GM12878 (cell line): ENCODE results near the gene TRIM54. TPM values are rescaled to one million over a fixed set of nuclear protein-coding genes. Genes with fewer than 3 reads are reported as not detected.

ENCODE experiments used
- ATAC-seq: fragments of 200-7000 bp; cut with Tn5 transposase; 3 replicates; pipeline ENCODE4 v1.9.1; 2020; ENCODE audit warnings: mild to moderate bottlenecking, moderate library complexity
- BruUV-seq: library from RNA; stranded (reverse); fragments of 400-500 nt; replicated peaks from 2 replicates; lab custom pipeline; 2021; lab: Mats Ljungman, UMichigan
- CTCF ChIA-PET: fragments of 300-600 bp; sonication (Branson Sonifier 250); formaldehyde crosslinking; extraction: SDS; loops from one replicate; lab custom pipeline; 2021; ENCODE audit warnings: inconsistent platforms; lab: Yijun Ruan, JAX
- POLR2A ChIA-PET: fragments of 350-600 bp; formaldehyde crosslinking; extraction: SDS; loops from one replicate; lab custom pipeline; 2021; ENCODE audit warnings: inconsistent platforms; lab: Charles Lee
- RAD21 ChIA-PET: fragments of 300-600 bp; sonication (Branson Sonifier 250); formaldehyde crosslinking; loops from one replicate; lab custom pipeline; 2023; ENCODE audit warnings: antibody characterized with exemption; ENCODE audit not compliant: unreplicated experiment; lab: Charles Lee
- SMC1A ChIA-PET: fragments of 300-600 bp; sonication (Branson Sonifier 250); formaldehyde crosslinking; loops from one replicate; lab custom pipeline; 2023; ENCODE audit not compliant: unreplicated experiment, uncharacterized antibody; lab: Charles Lee
- DNase-seq: peaks from one replicate; pipeline ENCODE4 v3.0.0-alpha.2; 2011; ENCODE audit warnings: low read depth, low spot score
- FAIRE-seq: peaks from 3 replicates; lab custom pipeline; 2011; peaks lifted over from hg19 to GRCh38; lab: Jason Lieb, UNC
- H2AFZ ChIP-seq: 2 replicates; pipeline ENCODE4 v1.6.0; 2011; ENCODE audit warnings: low read depth, low read length, control low read depth; ENCODE audit not compliant: control insufficient read depth
- H3K27ac ChIP-seq: 2 replicates; pipeline ENCODE4 v1.5.1; 2011; ENCODE audit warnings: control low read depth; ENCODE audit not compliant: control insufficient read depth, insufficient read depth
- H3K27me3 ChIP-seq, 2 experiments: replicated peaks in 1 of 2; 2 replicates each; pipeline versions ENCODE4 v1.6.0 to v1.6.1; 2011; ENCODE audit warnings: low read length in 1 of 2; ENCODE audit not compliant: control insufficient read depth in 2 of 2, insufficient read depth in 2 of 2
- H3K36me3 ChIP-seq, 2 experiments: 2 replicates each; pipeline ENCODE4 v1.5.1; 2011; ENCODE audit warnings: low read length in 1 of 2; ENCODE audit not compliant: control insufficient read depth in 2 of 2, insufficient read depth in 2 of 2
- H3K4me1 ChIP-seq: 2 replicates; pipeline ENCODE4 v1.6.1; 2011; ENCODE audit warnings: mild to moderate bottlenecking, low read length, moderate library complexity, mixed read lengths; ENCODE audit not compliant: control insufficient read depth, insufficient read depth
- H3K4me2 ChIP-seq: 2 replicates; pipeline ENCODE4 v1.6.0; 2011; ENCODE audit warnings: control low read depth; ENCODE audit not compliant: control insufficient read depth, insufficient read depth
- H3K4me3 ChIP-seq: fragments of 200-600 bp; sonication (generic); 2 replicates; pipeline ENCODE4 v1.5.1; 2016
- H3K79me2 ChIP-seq: 2 replicates; pipeline ENCODE4 v1.6.0; 2011; ENCODE audit warnings: low read length; ENCODE audit not compliant: control insufficient read depth, insufficient read depth
- H3K9ac ChIP-seq: 2 replicates; pipeline ENCODE4 v1.8.0; 2011; ENCODE audit warnings: low read length, control low read depth, mixed read lengths; ENCODE audit not compliant: control insufficient read depth, insufficient read depth
- H3K9me3 ChIP-seq: replicated peaks from 3 replicates; pipeline ENCODE4 v1.5.1; 2011; ENCODE audit warnings: mild to moderate bottlenecking, low read length; ENCODE audit not compliant: control insufficient read depth, insufficient read depth
- H4K20me1 ChIP-seq: 2 replicates; pipeline ENCODE4 v1.6.0; 2011; ENCODE audit not compliant: control insufficient read depth, insufficient read depth
- ASH2L ChIP-seq: fragments of 300-600, 200-600 bp; sonication (generic); IDR thresholded peaks from 2 replicates; pipeline ENCODE4 v1.6.1; 2017; ENCODE audit warnings: low read depth, mild to moderate bottlenecking, borderline replicate concordance
- BCLAF1 ChIP-seq: fragments of 450-650 bp; IDR thresholded peaks from 2 replicates; pipeline ENCODE4 v1.6.1; 2017; ENCODE audit warnings: antibody characterized with exemption, mild to moderate bottlenecking, moderate library complexity
- CBX5 ChIP-seq: sonication (generic); IDR thresholded peaks from 2 replicates; pipeline ENCODE4 v1.6.1; 2016; ENCODE audit warnings: low read depth, moderate library complexity, mild to moderate bottlenecking, inconsistent platforms
- HSF1 ChIP-seq: fragments of 150-350 bp; IDR thresholded peaks from 2 replicates; pipeline ENCODE4 v1.6.1; 2014; ENCODE audit warnings: mild to moderate bottlenecking, low read depth, low read length
- NFYB ChIP-seq: IDR thresholded peaks from 2 replicates; pipeline ENCODE4 v1.6.1; 2011; ENCODE audit warnings: low read depth, mild to moderate bottlenecking, low read length, improper control_type of control experiment, moderate library complexity; ENCODE audit not compliant: insufficient read depth
- SMAD1 ChIP-seq: fragments of 450-650 bp; IDR thresholded peaks from 2 replicates; pipeline ENCODE4 v1.6.1; 2018; ENCODE audit warnings: mild to moderate bottlenecking, low read depth; ENCODE audit not compliant: partially characterized antibody
- STAT3 ChIP-seq: IDR thresholded peaks from 2 replicates; pipeline ENCODE4 v1.6.1; 2011; ENCODE audit warnings: low read depth, low read length, improper control_type of control experiment
- SUZ12 ChIP-seq: fragments of 200-600 bp; sonication (generic); IDR thresholded peaks from one replicate; pipeline ENCODE4 v1.6.1; 2018; ENCODE audit warnings: antibody characterized with exemption, mild to moderate bottlenecking; ENCODE audit not compliant: unreplicated experiment
- WGBS: methylation state at CpG from one replicate; pipeline ENCODE4 v1.1.6; 2016; ENCODE audit warnings: low lambda C conversion rate; ENCODE audit not compliant: insufficient replicate concordance, insufficient coverage; ENCODE audit errors: missing lambda C conversion rate; 5-methylcytosine and 5-hydroxymethylcytosine counted together
- in situ Hi-C: fragments of 300-500 bp; cut with MboI; formaldehyde crosslinking; loops from 9 replicates; pipeline ENCODE4 v1.14.3; 2018; ENCODE audit warnings: mixed read lengths
- intact Hi-C: fragments of 100-400 bp; cut with micrococcal nuclease; formaldehyde crosslinking; loops from one replicate; pipeline ENCODE4 v1.14.2; 2022; ENCODE audit not compliant: unreplicated experiment
- polyA plus RNA-seq, 11 experiments: library from polyadenylated mRNA; depleted of rRNA in 4 of 11; unstranded in 6 of 11; stranded (reverse) in 5 of 11; fragments of >200 nt; fragmentation: Nextera tagmentation in 4 of 11; fragmentation: Illumina TruSeq in 1 of 11; extraction: Ambion mirVana in 4 of 11; extraction: Trizol in 1 of 11; gene quantifications; 1 replicate in 1 of 11; 2 replicates in 10 of 11; pipeline versions ENCODE4 v1.2.1 to v1.2.3, GENCODE V29; 2011 to 2016; ENCODE audit warnings: inconsistent platforms in 2 of 11, missing spikeins in 2 of 11, low read depth in 1 of 11
- total RNA-seq, 4 experiments: library from RNA; depleted of rRNA in 3 of 4; stranded (reverse); fragments of >200 nt in 3 of 4; fragmentation: Illumina TruSeq in 1 of 4; extraction: Trizol in 1 of 4; gene quantifications; 2 replicates each; pipeline versions ENCODE4 v1.2.1 to v1.2.3, GENCODE V29; 2013 to 2021

TRIM54 gene
- total and polyA plus RNA-seq, 10 of the 15 experiments (the other 5 are each of a cell fraction or from before 2014, with no cell fraction given): 0.03 to 0.08 TPM; not detected in 8

- Histone ChIP-seq H3K36me3 (no peaks in the 10 kb centered on the region), H2AFZ (no peak overlapping the region), H3K9me3 (no peaks in the 10 kb centered on the region; the same call in 2 of the 3 replicates), H3K27me3 (no peaks in the 10 kb centered on the region; a peak in 1 of 4 replicates), H3K4me2 (no peak overlapping the region), H3K9ac (no peak overlapping the region), H3K27ac (no peak overlapping the region), H3K4me3 (no peak overlapping the region), H3K79me2 (no peaks in the 10 kb centered on the region), H3K4me1 (no peaks in the 10 kb centered on the region), H4K20me1 (no peaks in the 10 kb centered on the region)
- no peak for TF ChIP-seq ASH2L
- TF ChIP-seq SUZ12: no peak
- no peak for TF ChIP-seq BCLAF1
- ATAC-seq (no peak), DNase-seq (no peak), FAIRE-seq (no peak)
- ChIA-PET POLR2A (no interaction called here), SMC1A (no interaction called here), CTCF (interaction anchor here (0.6 to 1.4 kb wide), 2 partner anchors 26 to 197 kb away, joined by 3 read pairs; no protein-coding TSS in a partner anchor), RAD21 (no interaction called here)
- in situ Hi-C loops (no loop called here), intact Hi-C loops (no loop called here)
- no TSS peak for BruUV-seq
- whole genome bisulfite sequencing: 85% methylated on average over 16 of the region's 16 CpGs
Observed at GRCh38 chr2:27305516-27305915, 23.3 kb downstream of the TRIM54 start.

GRCh38 chr2:27306136-27306535, 23.9 kb downstream of the TRIM54 start:
- CTCF ChIA-PET: interaction anchor here (0.6 to 1.4 kb wide), 2 partner anchors 27 to 198 kb away, joined by 3 read pairs; no protein-coding TSS in a partner anchor
- no peak for DNase-seq
- Histone ChIP-seq H3K9me3 (no peaks in the 10 kb centered on the region; the same call in 2 of the 3 replicates), H4K20me1 (no peaks in the 10 kb centered on the region), H3K27me3 (no peaks in the 10 kb centered on the region; a peak in 1 of 4 replicates), H3K79me2 (no peaks in the 10 kb centered on the region), H3K27ac (no peak overlapping the region), H3K4me1 (no peaks in the 10 kb centered on the region), H3K4me3 (no peak overlapping the region), H3K4me2 (no peak overlapping the region), H3K36me3 (no peaks in the 10 kb centered on the region), H2AFZ (no peak overlapping the region), H3K9ac (no peak overlapping the region)
- no TSS peak for BruUV-seq
- FAIRE-seq: no peak
- WGBS: 77% methylated on average over 17 of the region's 26 CpGs
- POLR2A ChIA-PET: no interaction called here
- RAD21 ChIA-PET: no interaction called here
- no peak; the same call in 1 of the 3 replicates for ATAC-seq
- TF ChIP-seq SMAD1: no peak
- TF ChIP-seq CBX5: no peak
- TF ChIP-seq NFYB: no peak
- no peak for TF ChIP-seq STAT3
- TF ChIP-seq HSF1: no peak
- intact Hi-C loops (no loop called here), in situ Hi-C loops (no loop called here)
- SMC1A ChIA-PET: no interaction called here
